ENCODE data around the gene CCDC63.

GRCh38 chr12:110917467-110917866, 70.7 kb downstream of the CCDC63 start:
- TF ChIP-seq, protein P1, sequence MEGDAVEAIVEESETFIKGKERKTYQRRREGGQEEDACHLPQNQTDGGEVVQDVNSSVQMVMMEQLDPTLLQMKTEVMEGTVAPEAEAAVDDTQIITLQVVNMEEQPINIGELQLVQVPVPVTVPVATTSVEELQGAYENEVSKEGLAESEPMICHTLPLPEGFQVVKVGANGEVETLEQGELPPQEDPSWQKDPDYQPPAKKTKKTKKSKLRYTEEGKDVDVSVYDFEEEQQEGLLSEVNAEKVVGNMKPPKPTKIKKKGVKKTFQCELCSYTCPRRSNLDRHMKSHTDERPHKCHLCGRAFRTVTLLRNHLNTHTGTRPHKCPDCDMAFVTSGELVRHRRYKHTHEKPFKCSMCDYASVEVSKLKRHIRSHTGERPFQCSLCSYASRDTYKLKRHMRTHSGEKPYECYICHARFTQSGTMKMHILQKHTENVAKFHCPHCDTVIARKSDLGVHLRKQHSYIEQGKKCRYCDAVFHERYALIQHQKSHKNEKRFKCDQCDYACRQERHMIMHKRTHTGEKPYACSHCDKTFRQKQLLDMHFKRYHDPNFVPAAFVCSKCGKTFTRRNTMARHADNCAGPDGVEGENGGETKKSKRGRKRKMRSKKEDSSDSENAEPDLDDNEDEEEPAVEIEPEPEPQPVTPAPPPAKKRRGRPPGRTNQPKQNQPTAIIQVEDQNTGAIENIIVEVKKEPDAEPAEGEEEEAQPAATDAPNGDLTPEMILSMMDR (IDR thresholded peaks at IDR 0.05; ENCODE audit: insufficient read depth, low read length): no peak
- TF ChIP-seq GABPA (IDR thresholded peaks at IDR 0.05; ENCODE audit: low read depth) (no peak), REST (IDR thresholded peaks at IDR 0.05; ENCODE audit: insufficient replicate concordance, low read depth) (no peak)

Measured in HL-60 (cell line).